ENCODE measurements around the gene ITSN2.

ITSN2 gene

GRCh38 chr2:24334245-24334633 is 26.1 kb downstream of the ITSN2 start:
- no peak for DNase-seq (ENCODE audit: low read depth)

- no peak for DNase-seq (ENCODE audit: low read depth)
These were observed 27.4 kb downstream of the ITSN2 start for GRCh38 chr2:24332791-24333540.

- no peak for DNase-seq (ENCODE audit: low read depth)
These were observed 30.2 kb downstream of the ITSN2 start for GRCh38 chr2:24330161-24330560.

- no peak for DNase-seq (ENCODE audit: low read depth)
These were observed 30.6 kb downstream of the ITSN2 start for GRCh38 chr2:24329700-24330099.

GRCh38 chr2:24328010-24328409 is 32.3 kb downstream of the ITSN2 start:
- DNase-seq (ENCODE audit: low read depth) = no peak

- no peak for DNase-seq (ENCODE audit: low read depth)
These were observed 42.8 kb downstream of the ITSN2 start for GRCh38 chr2:24317491-24317920.

- no peak for DNase-seq (ENCODE audit: low read depth)
These were observed 44.7 kb downstream of the ITSN2 start for GRCh38 chr2:24315669-24316068.

GRCh38 chr2:24313744-24314632 is 46.3 kb downstream of the ITSN2 start:
- peak; percentile 13 for DNase-seq (ENCODE audit: low read depth)

GRCh38 chr2:24307961-24308360 is 52.4 kb downstream of the ITSN2 start:
- no peak for DNase-seq (ENCODE audit: low read depth)

GRCh38 chr2:24304631-24305030 is 55.7 kb downstream of the ITSN2 start:
- no peak for DNase-seq (ENCODE audit: low read depth)

- DNase-seq (ENCODE audit: low read depth) = peak; percentile 51
These were observed 56.2 kb downstream of the ITSN2 start for GRCh38 chr2:24304098-24304497.

- no peak for DNase-seq (ENCODE audit: low read depth)
These were observed 58.7 kb downstream of the ITSN2 start for GRCh38 chr2:24301599-24301998.

- no peak for DNase-seq (ENCODE audit: low read depth)
These were observed 62.7 kb downstream of the ITSN2 start for GRCh38 chr2:24297663-24298062.

GRCh38 chr2:24287171-24287570 is 73.2 kb downstream of the ITSN2 start:
- no peak for DNase-seq (ENCODE audit: low read depth)

GRCh38 chr2:24285484-24286152 is 74.7 kb downstream of the ITSN2 start:
- DNase-seq (ENCODE audit: low read depth) = no peak

- no peak for DNase-seq (ENCODE audit: low read depth)
These were observed 79.7 kb downstream of the ITSN2 start for GRCh38 chr2:24280645-24281044.

- DNase-seq (ENCODE audit: low read depth) = no peak
These were observed 80.2 kb downstream of the ITSN2 start for GRCh38 chr2:24280161-24280560.

- DNase-seq (ENCODE audit: low read depth) = no peak
These were observed 83.9 kb downstream of the ITSN2 start for GRCh38 chr2:24276349-24276899.

- no peak for DNase-seq (ENCODE audit: low read depth)
These were observed 85.5 kb downstream of the ITSN2 start for GRCh38 chr2:24274809-24275208.

GRCh38 chr2:24273598-24273997 is 86.7 kb downstream of the ITSN2 start:
- no peak for DNase-seq (ENCODE audit: low read depth)

- no peak for DNase-seq (ENCODE audit: low read depth)
These were observed 87.4 kb downstream of the ITSN2 start for GRCh38 chr2:24272907-24273306.

GRCh38 chr2:24272161-24272802 is 88.1 kb downstream of the ITSN2 start:
- DNase-seq (ENCODE audit: low read depth) = no peak

Data from non-pigmented ciliary epithelial cell (primary cell).